Stimulated activated CD8-positive, alpha-beta memory T cell treated with anti-CD3 and anti-CD28 coated beads, Interleukin-4, amount 100 ng/mL, for 24 hours (primary cell): ENCODE results near the gene TOX2.

Experiments used
- DNase-seq: peaks from one replicate; pipeline ENCODE4 v3.0.0-alpha.2; 2020; ENCODE audit warnings: low read depth

Gene TOX2

DNA sequence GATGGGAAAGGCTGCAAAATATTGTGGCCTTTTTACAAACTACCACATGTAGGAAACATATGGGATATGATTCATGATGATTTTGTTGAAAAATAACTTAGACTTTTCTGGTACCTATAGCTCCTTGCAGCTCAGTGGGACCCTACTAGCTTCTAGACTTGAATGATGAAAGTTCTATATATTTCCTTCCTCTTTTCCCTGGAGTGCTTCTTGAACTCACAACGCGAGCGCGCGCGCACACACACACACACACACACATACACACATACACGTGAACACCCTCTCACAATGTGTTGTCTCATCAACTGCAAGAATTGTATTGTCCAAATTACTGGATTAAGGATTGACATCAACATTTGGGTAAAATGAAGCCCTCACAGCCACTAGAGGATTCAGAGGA lies 61.9 kb downstream of the TOX2 start:
- no peak for DNase-seq

DNA sequence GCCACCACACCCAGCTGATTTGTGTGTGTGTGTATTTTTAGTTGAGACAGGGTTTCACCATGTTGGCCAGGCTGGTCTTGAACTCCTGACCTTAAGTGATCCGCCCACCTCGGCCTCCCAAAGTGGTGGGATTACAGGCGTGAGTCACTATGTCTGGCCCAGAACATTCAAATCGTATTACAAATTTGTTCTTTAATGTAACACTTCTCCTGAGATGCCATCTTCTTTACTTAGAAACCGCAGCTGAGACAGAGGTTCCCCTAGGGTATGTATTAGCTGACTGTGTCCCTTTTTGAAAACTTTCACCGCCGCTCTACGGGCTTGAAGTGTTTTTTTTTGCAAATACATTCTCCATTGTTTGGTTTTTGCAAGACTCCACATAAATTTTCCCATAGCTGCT lies 62.6 kb downstream of the TOX2 start:
- no peak for DNase-seq

DNA sequence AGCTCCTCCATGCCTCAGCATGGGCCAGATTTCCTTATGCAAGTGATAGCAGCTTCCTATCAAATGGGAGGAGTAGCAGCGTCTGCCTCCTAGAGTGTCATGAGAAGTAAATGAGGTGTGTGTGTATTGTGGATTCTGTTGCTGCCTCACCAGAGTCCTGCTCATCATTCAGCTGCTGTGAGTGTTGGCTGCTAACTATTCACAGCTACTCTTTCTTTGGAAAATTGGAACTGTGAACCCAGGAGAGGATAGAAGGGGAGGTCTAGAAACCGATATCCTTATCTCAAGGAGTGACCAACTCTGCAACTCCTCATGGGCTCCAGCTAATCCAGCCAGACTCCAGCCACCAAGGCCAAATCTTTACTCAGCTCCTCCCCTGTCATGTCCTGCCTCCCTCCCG lies 63.3 kb downstream of the TOX2 start:
- no peak for DNase-seq

DNA sequence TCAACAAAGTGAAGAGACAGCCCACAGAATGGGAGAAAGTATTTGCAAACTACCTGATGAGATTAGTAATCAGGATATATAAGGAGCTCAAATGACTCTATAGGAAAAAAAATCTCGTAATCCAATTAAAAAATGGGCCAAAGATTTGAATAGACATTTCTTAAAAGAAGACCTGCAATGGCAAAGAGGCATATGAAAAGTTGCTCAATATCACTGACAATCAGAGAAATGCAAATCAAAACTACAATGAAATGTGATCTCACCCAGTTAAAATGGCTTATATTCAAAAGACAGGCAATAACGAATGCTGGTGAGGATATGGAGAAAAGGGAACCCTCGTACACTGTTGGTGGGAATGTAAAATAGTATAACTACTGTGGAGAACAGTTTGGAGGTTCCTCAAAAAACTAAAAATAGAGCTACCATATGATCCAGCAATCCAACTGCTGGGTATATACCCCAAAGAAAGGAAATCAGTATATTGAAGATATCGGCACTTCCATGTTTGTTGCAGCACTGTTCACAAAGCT lies 65.0 kb downstream of the TOX2 start:
- no peak for DNase-seq

DNA sequence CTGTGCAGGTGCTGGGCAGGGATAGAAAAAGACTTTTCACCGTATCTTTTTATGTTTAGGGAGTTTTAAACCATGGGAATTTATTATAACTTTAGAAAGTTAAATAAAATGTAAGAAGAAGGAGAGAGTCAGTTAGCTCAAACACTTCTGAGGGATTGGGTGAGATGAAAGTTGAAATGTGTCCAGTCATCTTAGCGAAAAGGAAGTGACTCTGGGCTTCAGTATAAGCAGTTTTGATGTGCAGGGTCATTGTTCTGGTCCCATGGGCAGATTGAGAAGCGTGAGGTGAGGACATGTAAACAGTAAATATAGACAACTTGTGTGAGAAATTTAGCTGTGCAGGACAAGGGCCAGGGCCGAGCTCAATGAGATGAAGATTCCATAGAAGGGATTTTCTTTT lies 66.9 kb downstream of the TOX2 start:
- no peak for DNase-seq

DNA sequence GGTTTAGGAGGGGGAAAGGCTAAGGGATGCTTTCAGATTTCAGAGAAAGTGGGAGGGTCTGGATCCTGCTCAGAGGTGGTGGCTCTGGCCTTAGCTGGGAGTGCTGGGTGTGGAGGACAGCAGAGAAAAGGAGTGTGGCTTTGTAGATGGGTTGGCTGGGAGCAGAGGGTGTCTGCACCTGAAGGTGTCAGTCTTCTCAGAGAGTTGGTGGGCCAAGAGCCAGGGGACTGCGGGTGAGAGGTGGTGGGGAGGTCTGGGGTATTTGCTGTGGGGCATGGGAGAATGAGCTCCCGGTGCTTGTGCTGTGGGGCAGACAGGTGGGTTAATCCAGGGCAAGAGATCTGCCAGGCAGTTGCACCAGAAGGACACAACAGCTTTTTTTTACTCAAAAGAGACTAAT lies 67.4 kb downstream of the TOX2 start:
- no peak for DNase-seq

DNA sequence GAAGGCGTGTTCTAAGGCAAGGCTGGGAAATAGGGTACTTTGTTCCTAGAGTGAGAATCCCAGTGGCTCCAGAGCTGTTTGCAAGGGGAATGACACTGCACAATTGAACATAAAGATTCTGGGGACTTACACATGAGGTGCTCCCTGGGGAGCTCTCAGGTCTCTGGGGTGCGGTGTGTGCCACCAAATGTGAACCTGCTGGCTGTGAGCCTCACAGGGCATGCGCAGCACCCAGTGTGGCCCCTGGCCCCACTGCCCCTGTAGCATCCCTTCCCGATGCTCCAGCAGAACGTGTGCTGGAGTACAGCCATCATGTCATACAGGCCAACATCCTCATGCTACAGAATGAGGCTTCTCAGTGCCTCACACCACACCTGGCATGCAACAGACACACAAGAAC lies 68.2 kb downstream of the TOX2 start:
- DNase-seq, result no peak

DNA sequence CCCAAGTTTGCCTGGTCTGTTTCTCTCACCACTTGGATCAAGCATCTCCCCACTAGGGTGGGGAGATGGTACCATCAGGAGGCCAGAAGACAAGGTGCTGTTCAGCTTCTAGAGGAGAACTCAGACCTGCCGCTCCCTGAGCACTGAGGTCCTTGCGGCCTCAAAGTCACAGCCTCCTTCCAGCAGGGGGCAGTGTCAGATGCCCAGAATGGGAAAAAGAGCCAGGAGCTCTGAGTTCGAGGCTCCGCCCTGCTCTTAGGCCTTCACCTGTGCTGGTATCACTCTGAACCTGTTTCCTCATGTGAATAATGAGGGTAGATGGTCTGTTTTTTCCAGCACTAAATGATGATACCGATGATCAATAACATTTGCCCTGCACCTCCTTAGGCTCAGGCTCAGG lies 68.7 kb downstream of the TOX2 start:
- no peak for DNase-seq

DNA sequence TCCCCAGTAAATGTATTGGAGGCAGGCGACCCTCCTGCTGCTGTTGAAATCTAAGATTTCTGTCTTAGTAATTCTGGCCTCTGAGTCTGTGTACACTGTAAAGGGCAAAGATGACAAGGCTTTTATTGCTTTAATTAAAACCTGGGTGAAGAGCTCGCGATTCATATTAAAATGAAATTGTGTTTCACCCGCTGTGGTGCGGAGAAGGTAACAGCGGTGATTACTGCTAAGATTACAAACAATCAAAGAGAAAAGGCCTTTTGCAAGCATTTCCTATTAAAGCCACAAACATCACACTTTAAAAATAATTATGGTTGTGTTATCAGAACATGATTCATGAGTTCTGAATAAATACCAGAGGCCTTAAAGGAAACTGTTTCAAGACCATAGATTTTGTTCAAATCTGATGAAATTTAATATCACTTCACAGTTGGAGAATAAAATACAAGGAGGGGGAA lies 69.3 kb downstream of the TOX2 start:
- no peak for DNase-seq

DNA sequence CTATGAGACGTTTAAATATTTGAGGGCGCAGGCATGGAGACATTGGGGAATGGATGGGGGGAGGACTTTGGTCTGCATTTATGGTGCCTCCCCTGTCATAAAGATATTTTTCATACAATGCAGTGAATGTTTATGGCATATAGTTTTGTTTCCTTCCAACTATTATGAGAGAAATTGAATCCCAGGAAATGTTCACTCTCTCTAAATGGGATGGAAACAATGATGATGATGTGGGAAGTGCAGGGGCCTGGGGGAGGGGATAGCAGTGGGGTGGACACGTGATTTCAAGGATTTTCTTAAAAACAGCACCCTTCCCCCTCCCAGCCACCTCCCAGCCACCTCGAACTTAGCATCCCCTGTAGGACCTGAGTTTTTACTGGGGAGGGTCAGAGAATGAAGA lies 69.9 kb downstream of the TOX2 start:
- DNase-seq, result no peak

DNA sequence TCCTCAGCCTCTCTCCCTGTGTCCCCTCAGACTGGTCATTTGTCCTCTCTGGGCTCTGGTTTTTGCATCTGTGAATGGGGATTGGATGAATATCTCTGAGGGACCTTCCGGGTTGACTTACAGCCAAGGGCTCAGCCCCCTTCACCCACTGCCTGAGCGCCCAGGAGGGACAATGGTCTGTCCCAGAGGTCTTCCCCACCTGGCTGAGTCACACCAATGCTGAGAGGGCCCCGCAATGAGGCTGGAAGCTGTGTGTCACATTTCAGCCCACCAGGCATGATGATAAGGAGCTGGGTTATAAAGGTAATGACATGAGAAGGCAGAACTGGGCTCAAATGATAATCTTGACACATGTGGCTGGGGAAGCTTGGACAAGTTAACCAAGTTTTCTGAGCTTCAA lies 70.5 kb downstream of the TOX2 start:
- DNase-seq, result no peak

DNA sequence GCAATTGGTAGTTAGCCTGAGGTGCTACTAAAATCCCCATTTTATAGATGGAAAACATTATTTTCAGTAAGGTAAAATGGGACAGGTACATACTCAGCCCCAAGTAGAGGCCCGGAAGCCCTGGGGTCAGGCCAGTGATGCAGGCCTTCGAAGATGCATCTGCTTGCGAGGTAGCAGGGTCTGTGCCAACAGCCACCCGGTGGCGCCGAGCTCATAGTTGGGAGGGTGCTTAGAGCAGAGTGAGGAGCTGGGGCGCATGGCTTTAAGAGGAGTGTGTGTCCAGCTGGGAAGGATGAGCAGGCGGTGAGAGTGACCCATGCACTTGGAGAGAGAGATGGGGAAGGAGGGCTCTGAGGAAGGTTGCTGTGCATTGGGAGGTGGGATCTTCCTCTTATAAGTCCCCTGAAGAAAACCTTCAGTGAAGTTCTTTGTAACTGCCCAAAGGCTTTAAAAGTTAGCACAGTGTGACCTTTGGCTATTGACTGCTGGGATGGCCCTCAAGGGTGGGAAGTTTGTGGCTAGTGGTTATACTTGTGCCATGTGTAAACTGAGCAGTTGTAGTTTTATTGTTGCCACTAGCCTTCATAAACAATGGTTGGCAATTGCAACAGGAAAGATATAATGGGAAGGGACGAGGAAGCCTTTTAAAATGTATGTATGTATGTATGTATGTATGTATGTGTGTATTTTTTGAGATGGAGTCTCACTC lies 71.1 kb downstream of the TOX2 start:
- no peak for DNase-seq

DNA sequence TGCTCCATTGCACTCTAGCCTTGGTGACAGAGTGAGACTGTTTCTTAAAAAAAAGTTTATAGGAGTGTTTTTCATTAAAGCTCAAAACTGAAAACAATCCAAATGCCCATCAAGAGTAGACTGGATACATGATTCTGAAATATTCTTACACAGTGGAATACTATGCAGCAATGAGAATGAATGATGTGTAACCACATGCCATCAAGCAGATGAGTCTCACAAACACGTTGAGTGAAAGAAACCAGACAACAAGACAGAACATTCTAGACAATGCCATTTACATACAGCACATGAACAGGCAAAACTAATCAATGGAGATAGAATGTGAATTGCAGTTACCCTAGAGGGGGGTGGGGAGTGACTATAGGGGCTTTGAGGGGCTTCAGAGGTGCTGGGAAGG lies 72.4 kb downstream of the TOX2 start:
- no peak for DNase-seq

DNA sequence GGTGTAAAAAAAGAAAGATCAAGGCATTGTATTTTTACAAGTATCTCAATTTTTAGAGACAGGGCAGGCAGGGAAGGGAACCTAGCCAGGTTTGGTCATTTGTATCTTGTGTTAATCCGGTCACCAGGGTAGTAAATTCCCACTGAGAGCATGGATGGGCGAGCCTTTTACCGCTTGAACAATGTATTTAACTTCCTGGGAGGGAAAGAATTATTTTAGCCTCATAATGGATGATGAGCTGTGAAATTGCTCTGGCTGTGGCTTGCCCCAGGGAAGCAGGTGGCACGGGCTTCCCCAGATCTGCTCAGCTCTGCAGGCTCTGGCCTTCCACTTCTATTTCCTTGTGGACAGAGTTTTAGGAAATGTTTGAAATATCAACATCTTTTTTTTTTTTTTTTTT lies 72.9 kb downstream of the TOX2 start:
- no peak for DNase-seq

DNA sequence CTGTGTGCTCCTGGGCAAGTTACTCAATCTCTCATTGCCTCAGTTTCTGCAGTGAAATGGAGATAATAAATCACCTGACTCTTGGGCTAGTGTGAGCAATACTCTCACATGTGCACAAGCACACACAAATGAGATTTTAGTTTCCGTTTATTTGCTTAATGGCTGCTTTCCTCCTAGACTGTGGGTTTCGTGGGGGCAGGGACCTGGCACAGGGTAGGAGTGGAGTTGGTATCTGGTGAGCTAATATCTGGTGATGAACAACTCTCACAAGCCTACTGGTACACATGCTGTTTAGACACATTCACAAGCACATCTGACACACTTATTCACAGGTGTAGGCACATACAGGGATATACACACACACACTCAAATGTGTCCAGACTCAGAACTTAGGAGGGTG lies 73.8 kb downstream of the TOX2 start:
- DNase-seq, result no peak

DNA sequence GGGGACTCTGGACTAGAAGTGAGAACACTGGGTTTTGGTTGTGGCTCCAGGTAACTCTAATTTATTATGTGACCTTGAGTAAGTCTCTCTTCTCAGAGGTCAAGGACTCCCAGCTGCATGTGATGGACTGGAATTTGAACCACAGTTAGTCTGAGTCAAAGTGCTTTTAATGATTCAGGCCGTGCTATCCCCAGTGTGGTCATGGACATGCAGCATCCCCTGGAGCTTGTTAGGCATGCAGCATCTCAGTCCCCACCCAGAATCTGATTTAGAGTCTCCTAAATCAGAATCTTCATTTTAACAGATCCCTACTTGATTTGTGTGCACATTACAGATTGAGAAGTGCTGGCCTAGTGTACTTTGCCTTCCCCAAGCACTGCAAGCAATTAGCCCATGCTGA lies 74.2 kb downstream of the TOX2 start:
- DNase-seq, result no peak

DNA sequence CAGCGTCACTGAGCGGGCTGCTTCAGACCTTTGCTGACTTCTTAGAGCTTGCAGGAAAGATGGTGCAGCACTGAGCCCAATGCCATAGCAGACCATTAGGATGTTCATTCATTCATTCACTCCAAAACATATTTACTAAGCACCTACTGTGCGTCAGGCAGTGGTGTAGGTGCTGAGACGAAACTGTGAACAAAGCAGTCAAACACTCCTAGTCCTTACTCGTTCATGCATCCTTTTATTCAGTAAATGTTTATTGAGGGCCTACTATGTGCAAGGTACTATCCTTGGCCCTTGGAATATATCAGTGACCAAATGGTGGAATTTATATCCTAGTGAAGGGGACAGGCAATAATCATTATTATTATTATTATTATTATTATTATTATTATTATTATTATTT lies 76.6 kb downstream of the TOX2 start:
- DNase-seq, result no peak

DNA sequence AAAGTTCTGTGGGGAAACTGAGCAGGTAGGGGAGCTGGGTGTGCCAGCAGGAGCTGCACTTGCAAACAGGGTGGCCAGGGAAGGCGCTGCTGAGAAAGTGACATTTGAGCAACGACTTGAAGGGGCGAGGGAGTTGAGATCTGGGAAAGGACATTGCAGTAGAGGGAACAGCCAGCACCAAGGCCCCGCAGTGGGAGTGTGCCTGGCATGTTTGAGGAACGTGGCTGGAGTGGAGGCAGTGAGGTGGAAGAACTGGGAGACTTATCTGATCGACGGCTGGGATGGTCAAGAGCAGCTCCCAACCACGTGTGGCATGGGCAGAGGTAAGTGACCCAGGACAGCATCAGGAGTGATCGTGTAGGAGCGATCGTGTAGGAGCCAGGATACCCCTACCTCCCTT lies 77.3 kb downstream of the TOX2 start:
- no peak for DNase-seq

DNA sequence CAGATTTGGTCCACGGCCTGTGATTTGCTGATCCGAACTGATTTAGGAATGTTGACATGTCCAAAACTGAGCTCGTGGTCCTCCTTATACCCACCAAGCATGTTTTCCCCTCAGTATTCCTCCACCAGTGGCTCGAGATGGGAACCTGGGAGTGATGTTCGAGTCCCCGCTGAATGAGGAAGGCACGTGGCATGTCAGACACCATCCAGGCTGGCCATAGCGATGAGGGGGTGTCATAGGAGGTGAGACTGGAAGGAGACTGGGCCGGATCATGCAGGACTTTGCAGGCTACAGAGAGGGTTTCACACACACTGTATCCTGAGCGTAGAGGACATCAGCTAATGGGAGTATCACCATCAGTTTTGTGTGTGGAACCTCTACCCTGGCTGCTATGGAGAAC lies 78.2 kb downstream of the TOX2 start:
- DNase-seq, result no peak

DNA sequence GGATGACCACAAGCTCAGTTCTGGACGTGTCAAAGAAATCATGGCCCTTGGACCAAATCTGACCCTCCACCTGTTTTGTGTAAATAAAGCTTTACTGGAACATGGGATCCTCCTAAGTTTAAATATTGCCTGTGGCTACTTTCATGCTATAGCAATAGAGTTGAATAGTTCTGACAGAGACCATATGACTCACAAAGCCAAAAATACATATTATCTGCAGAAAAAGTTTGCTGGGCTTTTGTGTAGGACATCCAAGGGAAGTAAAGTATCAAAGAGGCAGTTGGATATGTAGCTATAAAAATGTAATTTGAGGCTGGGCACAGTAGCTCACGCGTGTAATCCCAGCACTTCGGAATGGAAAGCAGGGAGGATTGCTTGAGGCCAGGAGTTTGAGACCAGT lies 78.9 kb downstream of the TOX2 start:
- DNase-seq, result no peak

DNA sequence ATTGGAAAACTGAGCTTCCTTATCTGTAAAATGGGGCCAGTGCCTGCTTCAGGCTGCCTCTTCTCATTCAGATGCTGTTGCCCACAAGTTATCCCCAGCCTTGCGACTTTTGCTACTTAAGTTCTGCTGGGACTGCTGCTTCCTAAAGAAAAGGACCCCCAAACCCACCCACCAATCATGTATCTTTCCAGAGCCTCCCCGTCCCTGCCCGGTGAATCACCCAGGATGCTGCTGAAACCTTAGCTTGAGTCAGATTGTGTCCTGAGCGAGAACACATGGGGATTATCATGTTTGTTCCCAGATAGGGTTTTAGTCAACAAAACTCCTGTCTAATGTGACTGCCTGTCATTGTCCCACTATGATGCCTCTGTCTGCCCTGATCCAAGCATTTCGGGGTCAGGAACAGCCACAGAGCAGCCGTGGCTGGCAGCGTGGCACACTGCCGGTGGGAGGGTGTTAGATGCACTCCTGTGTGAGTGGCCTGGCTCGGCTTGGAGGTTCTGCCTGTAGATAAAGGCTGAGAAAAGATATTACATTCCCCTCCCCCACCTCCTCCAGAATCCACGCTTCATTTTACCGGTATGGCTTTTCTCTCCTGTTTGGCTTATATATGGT lies 79.9 kb downstream of the TOX2 start:
- no peak for DNase-seq

DNA sequence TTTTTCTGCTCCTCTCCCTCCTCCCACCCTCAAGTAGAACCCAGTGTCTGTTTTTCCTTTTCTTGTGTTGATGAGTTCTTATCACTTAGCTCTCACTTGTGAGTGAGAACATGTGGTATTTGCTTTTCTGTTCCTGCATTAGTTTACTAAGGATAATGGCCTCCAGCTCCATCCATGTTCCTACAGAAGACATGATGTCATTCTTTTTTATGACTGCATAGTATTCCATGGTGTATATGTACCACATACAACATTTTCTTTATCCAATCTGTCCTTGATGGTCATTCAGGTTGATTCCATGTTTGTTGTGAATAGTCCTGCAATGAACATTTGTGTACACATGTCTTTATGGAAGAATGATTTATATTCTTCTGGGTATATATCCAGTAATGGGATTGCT lies 81.0 kb downstream of the TOX2 start:
- no peak for DNase-seq

DNA sequence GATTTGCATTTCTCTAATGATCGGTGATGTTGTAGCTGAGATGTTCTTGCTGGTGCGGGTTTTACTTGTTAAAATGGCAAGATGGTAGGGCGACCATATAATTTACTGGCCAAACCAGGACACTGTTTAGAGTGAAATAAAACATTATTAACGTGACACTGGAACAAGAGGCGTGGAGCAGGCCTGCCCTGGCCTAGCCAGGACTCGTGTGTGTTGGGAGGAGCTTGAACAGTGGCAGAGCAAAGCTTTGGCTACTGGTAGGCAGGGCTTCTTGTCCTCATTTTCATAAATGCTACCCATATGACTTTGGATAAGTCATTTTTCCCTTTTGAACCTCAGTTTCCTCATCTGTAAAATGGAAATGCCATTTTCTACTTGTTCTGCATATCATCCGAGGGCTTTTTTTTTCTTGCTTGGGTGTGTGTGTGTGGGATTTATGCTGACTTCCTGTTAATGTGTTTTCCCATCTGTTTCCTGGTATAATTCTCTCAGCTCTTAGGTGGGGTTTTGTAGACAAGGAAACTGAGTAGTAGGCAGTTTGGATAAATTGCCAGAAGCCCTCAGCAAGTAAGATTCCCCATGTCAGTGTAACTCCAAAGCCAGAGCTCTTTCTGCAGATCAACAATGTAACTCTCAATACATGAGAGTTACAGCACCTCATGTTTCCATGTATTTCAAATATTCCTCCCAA lies 81.7 kb downstream of the TOX2 start:
- DNase-seq, result no peak
